NCI-H2107 treated with DMSO at 0.1 percent for 48 hours (cell line): Measurements from ENCODE around the gene NFASC.

Source experiments
- DNase-seq: peaks from one replicate; lab custom pipeline; 2025; ENCODE audit not compliant: unreplicated experiment; lab: John Stamatoyannopoulos, UW

The NFASC gene

DNA sequence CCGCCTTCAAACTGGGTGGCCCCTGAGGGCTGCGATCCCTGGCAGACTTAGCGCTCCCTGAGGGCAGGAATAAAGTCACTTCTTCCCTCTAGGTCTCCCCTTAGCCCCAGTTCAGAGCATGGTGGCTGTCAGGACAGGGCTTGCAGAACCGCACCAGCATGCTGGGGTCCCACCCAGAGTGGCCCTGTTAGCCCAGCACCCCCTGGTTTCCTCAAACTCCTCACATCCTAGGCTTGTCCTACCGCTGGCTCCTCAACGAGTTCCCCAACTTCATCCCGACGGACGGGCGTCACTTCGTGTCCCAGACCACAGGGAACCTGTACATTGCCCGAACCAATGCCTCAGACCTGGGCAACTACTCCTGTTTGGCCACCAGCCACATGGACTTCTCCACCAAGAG lies 188.2 kb downstream of the NFASC start:
- DNase-seq: no peak

DNA sequence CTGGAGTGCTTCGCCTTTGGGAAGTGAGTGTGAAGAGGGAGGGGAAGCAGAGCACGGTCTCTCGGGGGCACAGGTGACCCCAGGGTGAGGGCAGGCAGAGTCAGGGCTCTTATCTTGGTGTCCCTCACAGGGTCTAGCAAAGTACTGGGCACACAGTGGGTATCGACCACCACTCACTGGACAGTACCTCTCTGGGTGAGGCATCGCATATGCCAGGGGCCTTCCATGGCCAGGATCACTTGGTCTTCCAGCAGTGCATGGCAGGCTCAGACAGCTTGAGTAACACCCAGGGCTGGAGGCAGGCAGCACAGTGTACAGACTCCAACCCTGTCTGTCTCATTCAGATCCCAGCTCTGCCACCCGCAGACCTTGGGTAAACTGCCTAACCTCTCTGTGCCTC lies 189.0 kb downstream of the NFASC start:
- DNase-seq: no peak

DNA sequence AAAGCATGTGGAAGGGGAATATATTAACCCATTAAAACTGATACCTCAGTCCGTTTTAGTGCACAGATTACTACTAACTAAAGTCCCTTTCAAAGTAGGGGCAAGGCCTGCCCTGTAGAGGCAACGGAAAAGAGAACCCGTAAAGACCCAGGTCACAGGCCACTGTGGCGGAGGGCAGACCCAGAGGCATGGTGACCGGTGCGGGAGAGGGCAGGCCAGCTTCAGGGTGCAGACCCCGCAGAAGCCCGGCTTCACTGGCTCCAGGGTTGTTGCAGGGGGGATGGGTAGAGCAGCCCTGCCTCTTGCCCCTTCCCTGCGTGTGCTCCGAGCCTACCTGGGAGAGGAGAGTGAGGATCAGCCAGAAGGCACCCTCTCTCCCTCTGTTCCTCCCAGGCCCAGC lies 190.1 kb downstream of the NFASC start:
- no peak for DNase-seq

DNA sequence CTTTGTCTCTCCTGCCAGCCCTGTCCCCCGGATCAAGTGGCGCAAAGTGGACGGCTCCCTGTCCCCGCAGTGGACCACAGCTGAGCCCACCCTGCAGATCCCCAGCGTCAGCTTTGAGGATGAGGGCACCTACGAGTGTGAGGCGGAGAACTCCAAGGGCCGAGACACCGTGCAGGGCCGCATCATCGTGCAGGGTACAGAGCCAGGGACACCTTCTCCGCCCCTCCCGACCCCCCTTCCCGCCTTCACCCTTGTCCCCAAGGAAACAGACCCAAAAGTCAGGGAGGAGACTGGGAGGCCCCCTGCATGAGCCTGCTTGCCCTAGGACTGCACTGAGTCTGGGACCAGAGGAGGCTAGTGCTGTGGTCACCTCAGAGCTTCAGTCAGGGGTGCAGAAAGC lies 190.6 kb downstream of the NFASC start:
- DNase-seq: no peak

DNA sequence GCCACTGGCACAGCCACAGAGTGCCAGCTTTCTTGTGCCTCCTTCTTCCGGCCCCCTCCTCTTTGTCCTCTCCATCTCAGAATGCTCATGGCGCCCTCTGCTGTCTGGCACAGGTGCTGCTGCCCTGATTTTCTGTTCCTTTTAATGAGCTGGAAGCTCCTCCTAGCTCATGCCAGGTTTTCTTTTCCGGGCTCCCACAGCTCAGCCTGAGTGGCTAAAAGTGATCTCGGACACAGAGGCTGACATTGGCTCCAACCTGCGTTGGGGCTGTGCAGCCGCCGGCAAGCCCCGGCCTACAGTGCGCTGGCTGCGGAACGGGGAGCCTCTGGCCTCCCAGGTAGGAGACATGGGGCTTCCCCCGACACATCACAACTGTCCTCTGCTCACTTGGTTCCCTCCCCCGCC lies 191.0 kb downstream of the NFASC start:
- peak; percentile 83 for DNase-seq

DNA sequence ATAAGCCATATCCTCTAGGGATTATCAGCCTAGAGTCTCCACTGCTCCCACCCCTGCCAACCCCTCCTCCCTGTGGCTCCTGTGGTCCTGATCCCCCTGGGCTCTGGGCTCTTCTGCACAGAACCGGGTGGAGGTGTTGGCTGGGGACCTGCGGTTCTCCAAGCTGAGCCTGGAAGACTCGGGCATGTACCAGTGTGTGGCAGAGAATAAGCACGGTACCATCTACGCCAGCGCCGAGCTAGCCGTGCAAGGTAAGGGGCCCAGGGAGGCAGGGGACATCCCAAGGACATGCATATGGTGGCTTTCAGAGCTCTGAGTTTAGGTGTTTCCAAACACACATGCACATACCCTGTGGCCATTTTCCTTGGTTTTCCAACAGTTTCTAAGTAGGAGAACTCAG lies 191.7 kb downstream of the NFASC start:
- no peak for DNase-seq

DNA sequence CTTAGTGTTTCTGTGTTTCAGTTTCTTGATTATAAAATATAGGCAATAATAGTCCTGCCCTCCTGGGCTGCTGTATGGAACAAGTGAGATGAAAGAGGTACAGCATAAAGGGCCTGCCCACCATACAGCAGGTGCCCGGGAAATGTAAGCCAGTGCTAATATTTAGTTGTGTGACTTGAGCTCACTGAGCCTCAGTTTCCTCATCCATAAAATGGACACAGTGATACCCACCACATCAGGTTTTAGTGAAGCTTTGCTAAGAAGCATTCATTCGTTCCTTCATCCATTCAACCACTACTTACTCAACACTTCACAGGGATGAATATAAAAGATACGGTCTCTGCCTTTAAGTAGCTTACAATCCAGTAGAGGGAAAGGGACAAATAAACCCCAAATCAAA lies 192.2 kb downstream of the NFASC start:
- no peak for DNase-seq

DNA sequence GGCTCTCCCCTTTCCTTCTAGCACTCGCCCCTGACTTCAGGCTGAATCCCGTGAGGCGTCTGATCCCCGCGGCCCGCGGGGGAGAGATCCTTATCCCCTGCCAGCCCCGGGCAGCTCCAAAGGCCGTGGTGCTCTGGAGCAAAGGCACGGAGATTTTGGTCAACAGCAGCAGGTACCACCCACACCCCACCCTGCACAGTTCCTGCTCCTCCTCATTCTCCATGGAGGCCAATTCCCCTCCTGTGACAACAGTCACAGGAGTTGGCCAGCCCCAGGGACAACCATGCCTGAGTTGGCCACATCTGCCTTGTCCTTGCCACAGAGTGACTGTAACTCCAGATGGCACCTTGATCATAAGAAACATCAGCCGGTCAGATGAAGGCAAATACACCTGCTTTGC lies 193.6 kb downstream of the NFASC start:
- DNase-seq: no peak

DNA sequence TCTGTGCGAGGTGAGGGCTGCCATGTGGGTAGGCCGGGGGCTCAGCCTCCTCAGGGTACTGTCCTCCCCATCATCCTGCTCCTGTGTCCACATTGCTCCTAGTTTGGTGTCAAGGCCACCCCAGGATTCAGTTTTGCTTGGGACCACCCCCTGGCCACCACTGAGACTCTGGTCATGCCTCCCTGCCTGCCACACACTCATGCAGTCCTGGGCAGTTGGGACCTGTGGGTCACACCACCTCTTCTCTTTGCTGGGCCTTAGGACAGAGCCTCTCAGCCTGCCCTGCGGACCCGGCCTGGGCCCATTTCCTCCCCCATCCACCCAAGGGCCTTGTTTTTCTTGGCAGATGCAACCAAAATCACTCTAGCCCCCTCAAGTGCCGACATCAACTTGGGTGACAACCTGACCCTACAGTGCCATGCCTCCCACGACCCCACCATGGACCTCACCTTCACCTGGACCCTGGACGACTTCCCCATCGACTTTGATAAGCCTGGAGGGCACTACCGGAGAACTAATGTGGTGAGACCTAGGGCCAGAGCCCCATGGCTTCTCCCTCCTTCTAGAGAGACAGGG lies 194.2 kb downstream of the NFASC start:
- DNase-seq: no peak

DNA sequence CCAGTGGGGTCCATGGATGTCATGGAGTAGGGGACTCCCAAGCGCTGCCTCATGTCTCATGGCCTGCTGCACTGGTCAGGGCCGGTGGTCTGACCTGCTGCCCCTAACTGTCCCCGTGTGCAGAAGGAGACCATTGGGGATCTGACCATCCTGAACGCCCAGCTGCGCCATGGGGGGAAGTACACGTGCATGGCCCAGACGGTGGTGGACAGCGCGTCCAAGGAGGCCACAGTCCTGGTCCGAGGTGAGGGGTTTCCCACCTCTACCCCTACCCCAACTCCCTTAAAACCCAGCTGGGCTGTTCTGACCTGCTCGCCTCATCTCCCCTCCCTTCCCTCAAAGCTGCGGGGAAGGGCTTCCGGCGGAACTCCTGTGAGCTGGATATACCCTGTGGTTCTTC lies 195.0 kb downstream of the NFASC start:
- DNase-seq: no peak

DNA sequence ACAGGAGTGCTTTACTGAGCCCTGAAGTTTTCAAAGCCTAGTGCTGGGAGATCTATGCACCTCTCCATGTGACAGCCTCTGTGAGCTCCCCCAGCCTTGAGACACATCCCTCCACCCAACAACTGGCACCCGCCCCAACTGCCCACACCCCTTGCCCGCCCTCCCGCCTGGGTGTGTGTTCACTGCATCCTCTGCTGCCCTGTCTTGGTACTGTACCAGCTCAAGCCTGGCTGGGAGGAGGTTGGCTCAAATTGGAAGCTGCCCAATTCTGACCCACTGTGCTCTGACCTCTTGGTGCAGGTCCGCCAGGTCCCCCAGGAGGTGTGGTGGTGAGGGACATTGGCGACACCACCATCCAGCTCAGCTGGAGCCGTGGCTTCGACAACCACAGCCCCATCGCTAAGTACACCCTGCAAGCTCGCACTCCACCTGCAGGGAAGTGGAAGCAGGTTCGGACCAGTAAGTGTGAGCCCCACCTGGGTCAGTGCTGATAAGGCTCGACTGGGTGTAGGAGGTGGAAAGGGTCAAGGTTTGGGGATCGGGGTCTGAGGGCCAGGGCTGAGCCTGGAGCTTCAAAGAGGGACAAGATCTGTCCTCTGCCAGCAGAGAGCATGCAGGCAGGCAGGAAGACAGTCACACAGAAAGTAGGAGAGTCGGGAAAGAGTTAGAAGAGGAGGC lies 195.6 kb downstream of the NFASC start:
- DNase-seq: no peak

DNA sequence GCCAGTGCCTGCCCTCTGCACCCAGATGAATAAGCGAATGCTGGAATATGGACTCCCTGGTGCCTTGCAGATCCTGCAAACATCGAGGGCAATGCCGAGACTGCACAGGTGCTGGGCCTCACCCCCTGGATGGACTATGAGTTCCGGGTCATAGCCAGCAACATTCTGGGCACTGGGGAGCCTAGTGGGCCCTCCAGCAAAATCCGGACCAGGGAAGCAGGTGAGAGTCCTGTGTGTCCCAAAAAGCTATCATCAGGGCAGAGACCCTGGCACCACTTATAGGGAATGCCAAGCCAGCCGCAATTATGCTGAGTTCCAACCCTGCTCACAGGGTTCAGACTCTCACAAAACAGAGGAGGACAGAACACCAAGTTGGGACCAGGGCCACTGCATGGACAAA lies 196.4 kb downstream of the NFASC start:
- no peak for DNase-seq

DNA sequence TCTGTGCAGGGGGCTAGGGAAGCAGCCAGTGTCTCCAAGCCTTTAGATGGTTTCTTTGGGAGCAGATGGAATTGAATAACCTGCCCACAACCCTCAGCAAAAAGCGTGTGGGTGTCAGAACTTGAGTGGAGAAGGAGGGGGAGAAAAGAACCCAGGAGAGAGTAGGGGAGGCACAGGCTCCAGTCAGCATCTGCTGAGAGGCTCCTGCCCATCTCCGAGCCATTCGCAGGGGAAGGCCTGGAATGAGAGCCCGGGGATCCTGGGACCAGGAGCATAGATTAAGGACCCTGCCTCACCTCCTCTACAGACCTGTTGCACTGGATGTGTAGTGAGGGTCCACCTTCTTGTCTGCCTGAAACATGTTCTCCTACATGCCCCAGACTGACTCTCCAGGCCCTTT lies 197.3 kb downstream of the NFASC start:
- DNase-seq: no peak

DNA sequence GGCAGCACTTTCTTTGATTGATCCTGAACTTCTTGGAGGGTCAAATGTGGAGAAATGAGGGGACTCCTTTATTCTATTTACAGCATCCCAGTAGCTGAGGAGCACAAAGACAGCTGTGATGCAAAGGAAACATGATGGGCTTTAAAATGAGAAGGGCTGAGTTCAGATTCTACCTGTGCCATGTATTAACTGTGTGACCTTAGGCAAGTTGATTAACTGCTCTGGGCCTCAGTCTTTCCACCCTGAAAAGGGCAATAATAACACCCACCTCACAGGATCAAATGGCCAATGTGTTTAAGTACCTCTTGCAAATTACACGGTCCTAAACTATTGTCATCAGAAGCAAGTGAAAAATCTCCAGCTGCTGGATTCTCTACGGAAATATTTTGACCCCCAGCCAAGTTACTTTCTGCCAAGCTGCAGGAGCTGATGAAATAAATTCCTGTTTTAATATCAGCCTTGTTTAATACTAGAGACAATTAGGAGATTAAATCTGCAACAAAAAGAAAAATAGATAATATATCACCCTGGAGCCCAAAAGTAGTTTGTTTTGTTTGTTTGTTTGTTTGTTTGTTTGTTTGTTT lies 197.9 kb downstream of the NFASC start:
- no peak for DNase-seq

DNA sequence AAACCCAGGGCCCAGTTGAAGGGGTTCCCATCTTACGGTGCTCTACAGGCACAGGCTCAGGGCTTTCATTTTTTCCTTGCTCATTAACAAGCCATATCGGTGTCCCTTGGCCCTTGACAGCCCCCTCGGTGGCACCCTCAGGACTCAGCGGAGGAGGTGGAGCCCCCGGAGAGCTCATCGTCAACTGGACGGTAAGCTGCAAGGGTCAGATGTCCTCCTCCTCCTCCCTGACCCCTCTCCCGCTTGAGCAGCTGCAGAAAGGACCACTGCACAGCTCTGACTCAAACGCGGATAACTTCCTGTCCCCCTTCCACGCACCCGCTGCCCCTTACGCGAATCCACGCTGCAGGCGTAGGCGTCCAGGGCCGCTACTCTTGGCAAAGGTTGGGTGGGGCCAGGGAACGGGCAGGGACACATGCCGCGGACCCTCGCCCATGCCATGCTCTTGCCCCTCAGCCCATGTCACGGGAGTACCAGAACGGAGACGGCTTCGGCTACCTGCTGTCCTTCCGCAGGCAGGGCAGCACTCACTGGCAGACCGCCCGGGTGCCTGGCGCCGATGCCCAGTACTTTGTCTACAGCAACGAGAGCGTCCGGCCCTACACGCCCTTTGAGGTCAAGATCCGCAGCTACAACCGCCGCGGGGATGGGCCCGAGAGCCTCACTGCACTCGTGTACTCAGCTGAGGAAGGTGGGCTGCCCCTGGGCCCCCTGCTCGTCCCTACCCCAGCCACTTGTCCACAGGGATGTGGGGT lies 198.9 kb downstream of the NFASC start:
- DNase-seq: no peak

DNA sequence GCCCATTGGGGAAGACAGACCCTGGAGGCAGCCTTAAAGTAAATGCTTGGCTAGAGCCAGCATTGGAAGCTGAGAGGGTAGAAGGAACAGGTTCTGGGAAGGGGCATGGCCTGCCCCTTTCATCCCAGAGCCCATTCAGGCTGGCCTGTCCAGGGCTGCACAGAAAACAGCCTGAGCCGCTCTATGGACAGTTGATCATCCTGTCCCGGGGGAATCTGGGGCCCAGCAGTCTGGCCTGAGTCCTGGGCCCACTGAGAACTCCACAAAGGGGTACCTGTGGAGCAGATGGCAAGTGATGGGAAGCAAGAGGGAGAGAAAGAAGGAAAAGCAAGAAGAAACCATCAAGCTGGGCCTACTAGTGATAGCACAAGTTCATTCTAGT lies 200.4 kb downstream of the NFASC start:
- DNase-seq: no peak

DNA sequence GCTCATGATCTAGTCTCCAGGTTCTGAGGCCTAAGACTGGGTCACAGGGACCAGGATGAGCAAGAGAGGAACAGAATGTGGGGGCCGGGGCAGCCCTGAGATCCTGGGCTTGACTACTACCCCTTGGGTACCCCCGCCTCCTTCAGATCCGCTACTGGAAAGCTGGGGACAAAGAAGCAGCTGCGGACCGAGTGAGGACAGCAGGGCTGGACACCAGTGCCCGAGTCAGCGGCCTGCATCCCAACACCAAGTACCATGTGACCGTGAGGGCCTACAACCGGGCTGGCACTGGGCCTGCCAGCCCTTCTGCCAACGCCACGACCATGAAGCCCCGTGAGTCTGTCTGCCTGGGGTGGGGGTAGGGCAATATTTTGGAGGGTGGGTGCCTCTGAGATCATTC lies 201.1 kb downstream of the NFASC start:
- DNase-seq: no peak

DNA sequence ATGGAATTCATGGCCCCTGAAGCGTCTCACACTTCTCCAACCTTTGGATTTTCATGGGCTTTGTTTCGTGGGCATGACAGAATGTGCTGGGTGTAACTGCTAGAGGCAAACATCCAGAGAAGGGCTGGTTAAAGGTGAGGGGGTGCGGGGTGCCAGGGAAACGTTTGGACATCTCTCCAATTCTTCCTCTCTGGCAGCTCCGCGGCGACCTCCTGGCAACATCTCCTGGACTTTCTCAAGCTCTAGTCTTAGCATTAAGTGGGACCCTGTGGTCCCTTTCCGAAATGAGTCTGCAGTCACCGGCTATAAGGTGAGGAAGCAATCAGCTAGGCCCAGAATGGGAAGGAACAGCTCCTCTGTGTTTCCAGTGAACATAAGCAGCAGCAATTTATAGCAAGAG lies 201.6 kb downstream of the NFASC start:
- DNase-seq: no peak
